Measurements from ENCODE around the gene SRL.
"Not testable (repeated sequence)": the region's sequence is repeated elsewhere in the genome, so short reads cannot be mapped to it uniquely, and the experiment has no call there.

Gene SRL

DNA sequence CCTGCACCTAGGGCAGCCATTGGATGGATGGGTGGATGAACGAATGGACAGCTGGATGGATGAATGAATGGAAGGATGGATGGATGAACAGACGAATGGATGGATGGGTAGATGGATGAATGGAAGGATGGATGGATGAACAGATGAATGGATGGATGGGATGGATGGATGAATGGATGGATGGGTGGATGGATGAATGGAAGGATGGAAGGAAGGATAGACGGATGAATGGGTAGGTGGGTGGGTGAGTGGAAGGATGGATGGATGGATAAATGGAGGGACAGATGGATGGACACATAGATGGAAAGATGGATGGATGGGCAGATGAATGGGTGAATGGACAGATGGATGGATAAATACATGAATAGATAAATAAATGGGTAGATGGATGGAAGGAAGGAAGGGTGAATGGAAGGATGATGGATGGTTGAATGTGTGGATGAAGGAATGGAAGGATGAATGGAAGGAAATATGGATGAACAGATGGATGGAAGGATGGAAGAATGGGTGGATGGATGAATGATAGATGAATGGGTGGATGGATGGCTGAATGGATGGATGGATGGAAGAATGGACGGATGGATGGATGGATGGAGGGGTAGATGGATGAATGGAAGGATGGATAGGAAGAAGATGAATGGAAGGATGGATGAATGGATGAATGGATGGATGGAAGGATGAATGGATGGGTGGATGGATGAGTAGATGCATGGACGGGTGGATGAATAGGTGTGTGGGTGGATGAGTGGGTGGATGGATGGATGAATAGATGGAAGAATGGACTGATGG is 15.4 kb downstream of the SRL start:
- DNase-seq (ENCODE audit: low read depth), result no peak

GRCh38 chr16:4225075-4225474 is 16.8 kb downstream of the SRL start:
- no peak for DNase-seq (ENCODE audit: low read depth)

GRCh38 chr16:4220358-4220757 is 21.5 kb downstream of the SRL start:
- no peak for DNase-seq (ENCODE audit: low read depth)

- no peak for DNase-seq (ENCODE audit: low read depth)
These were observed 23.7 kb downstream of the SRL start for GRCh38 chr16:4218202-4218601.

DNA sequence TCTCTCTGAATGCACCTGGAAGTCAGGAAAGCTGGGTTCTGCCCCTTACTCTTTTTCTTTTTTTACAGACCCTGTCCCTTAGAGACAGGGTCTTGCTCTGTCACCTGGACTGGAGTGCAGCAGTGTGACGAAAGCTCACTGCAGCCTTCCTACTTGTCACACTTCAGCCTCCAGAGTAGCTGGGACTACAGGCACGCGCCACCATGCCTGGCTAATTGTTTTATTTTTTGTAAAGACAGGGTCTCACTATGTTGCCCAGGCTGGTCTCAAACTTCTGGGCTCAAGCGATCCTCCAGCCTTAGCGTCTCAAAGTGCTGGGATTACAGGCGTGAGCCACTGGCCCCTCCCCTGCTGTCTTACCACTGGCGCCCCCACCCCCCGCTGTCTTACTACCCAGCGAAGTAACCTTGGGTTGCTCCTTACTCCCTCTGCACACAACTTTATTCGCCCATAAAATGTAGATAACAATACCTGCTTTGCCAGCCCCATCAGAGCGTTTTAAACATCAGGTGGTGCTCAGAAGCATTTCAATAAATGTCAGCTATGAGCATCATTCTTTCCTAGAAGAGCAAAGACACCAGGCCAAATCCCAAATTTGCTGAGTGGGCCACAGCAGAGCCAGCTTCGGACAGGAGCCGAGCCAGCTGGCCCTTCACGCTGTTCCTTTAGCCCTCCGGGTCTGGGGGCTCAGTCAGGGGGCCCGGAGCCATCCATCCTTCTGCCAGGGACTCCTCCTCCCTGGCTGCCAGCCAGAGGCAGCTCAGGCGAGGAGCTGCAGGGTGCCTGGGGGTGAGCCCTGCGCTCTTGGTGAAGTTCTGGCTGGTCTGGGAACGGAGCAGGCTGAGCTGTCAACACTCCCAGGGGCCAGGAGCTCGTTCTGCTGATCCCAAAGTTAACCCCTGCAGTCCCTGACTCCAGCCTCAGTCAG is 24.4 kb downstream of the SRL start:
- no peak for DNase-seq (ENCODE audit: low read depth)

DNA sequence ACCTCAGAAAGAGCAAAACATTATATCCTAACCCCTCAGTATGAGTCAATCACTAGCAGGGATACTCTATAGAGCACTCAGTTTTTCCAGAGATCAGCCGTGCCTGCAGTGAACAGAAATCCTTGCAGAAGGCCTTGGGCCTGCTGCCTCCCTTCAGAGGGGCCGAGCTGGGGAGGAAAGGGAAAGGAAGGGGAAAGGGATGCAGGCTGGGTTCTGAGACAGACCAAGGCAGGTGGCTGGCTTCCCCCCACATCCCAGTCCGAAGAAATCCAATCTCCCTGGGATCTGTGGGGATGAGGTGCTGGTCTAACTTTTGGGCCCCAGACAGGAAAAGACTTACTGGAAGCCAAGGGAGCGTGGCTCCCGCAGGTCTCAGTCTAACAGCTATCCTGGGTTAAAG is 25.3 kb downstream of the SRL start:
- no peak for DNase-seq (ENCODE audit: low read depth)

DNA sequence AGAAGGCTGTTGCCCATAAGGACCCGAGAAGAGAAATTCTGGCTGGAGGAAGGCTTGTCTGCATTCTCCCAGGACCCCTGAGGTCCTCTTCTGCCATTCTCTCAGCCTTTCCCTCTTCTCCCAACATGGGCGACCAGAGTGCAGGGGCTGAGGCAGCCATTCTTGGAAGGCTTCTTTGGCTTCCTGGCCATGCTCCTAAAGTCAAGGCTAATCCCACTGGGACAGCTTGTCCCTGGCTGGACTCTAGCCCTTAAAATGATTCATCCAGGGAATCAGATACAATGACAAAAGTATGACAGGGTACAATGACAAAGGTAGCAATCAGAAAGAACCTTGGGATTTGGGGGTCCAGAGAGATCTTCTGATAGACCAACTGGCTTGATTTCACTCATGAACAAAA is 26.8 kb downstream of the SRL start:
- DNase-seq (ENCODE audit: low read depth), result no peak

DNA sequence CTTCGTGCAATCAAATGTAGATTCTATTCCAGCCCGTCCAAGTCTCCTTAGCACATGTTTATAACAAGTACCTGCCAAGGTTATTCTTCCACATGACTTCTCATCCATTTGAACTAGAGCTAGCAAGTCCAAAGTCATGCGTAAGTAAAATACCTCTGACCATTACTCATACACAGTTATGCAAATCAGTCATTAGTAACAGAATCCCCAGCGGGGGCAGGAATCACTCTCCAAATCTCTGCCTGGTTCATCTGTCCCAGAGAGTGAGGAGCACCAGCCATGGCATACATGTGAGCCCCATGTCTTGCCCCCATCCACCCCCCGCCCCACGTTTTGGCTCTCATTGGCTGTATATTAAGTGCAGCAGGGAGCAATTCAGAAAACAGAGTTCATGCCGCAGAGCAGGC is 27.7 kb downstream of the SRL start:
- peak; percentile 91 for DNase-seq (ENCODE audit: low read depth)

GRCh38 chr16:4213737-4214136 is 28.1 kb downstream of the SRL start:
- peak; percentile 5 for DNase-seq (ENCODE audit: low read depth)

- peak; percentile 62 for DNase-seq (ENCODE audit: low read depth)
These were observed 29.0 kb downstream of the SRL start for GRCh38 chr16:4212934-4213296.

- DNase-seq (ENCODE audit: low read depth), result no peak
These were observed 29.5 kb downstream of the SRL start for GRCh38 chr16:4212211-4212933.

DNA sequence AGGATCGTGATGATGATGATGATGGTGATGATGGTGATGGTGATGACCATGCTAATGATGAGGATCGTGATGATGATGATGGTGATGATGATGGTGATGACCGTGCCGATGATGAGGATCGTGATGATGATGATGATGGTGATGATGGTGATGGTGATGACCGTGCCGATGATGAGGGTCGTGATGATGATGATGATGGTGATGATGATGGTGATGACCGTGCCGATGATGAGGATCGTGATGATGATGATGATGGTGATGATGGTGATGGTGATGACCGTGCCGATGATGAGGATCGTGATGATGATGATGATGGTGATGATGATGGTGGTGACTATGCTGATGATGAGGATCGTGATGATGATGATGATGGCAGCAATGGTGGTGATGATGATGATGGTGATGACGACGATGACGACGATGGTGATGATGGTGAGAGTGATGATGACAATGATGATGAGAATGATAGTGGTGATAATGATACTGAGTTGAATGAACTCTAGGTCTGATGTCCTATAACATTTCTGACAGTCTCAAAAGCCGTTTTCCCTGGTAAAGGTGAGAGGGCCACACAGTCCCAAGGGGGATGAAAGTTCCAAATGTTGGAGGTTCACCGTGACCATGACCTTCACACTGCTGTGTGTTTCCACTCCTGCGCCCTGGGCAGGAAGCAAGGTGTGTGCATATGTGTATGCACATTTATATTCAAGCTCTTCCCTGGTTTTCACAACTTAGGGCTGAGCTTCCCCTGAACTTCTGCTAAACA is 30.3 kb downstream of the SRL start:
- not testable (repeated sequence) for DNase-seq (ENCODE audit: low read depth)

GRCh38 chr16:4209666-4210065 is 32.2 kb downstream of the SRL start:
- DNase-seq (ENCODE audit: low read depth), result no peak

- DNase-seq (ENCODE audit: low read depth), result no peak
These were observed 33.5 kb downstream of the SRL start for GRCh38 chr16:4208341-4208751.

DNA sequence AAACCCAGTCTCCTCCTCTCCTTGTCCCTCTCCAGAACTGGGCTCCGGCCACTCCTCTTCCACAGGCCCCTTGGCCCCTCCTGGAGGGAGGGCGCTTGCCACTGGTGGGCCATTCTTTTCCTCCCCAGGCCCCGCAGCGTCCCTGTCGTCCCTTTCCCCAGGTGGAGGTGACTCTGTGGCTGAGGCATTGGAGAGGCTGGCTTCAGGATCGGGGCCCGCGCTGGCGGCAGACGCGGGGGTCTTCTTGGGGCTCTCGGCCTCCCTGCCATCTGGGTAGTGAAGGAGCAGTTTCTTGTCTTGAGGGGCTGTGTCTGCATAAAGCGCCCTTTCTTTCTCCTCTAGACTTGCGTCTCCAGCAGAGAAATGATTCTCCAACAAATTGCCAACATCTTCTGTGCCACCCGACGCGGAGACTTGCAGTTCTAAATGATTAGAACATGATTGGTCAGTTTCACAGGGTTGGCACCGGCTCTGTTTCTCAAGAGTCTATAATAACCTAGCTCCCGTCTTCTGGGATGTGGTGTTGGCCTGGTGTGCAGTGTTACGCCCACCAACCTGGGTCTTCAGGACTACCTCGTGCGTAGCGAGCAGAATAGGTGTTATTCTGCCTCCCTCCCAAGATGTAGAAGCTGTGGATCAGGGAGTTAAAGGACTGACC is 34.1 kb downstream of the SRL start:
- no peak for DNase-seq (ENCODE audit: low read depth)

DNA sequence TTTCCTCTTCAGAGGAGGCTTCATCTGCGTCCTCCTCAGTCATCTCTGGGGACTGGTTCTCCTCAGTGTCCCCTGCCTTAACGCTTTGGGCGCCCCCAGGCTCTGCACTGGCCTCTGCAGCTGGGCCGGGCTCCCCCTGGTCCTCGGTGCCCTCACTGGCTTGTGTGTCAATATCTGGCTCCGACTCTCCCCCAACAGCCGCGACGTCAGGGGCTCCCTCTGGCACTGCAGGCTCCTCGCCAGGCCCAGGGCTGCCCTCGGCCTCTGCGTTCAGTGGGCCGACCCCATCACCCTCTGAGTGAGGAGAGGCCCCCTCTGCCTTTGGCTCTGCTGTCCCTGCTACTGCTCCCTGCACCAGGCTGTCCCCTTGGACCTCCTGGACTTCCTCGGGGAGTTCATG is 34.7 kb downstream of the SRL start:
- DNase-seq (ENCODE audit: low read depth), result no peak

DNA sequence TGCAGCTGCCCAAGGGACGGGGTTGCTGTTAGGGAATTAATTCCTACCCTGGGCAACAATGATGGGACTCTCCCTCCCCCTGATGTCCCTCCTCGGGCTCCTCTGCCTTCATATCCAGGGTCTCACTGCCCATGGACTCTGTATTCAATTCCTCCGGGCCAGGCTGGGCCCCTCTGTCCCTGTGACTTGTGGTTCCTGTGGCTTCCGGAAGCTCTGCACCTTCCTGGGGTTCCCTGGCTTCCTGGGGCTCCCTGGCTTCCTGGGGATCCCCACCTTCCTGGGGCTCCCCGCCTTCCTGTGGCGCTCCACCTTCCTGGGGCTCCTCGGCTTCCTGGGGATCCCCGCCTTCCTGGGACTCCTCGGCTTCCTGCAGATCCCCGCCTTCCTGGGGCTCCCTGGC is 35.2 kb downstream of the SRL start:
- no peak for DNase-seq (ENCODE audit: low read depth)

GRCh38 chr16:4205971-4206370 is 35.9 kb downstream of the SRL start:
- no peak for DNase-seq (ENCODE audit: low read depth)

DNA sequence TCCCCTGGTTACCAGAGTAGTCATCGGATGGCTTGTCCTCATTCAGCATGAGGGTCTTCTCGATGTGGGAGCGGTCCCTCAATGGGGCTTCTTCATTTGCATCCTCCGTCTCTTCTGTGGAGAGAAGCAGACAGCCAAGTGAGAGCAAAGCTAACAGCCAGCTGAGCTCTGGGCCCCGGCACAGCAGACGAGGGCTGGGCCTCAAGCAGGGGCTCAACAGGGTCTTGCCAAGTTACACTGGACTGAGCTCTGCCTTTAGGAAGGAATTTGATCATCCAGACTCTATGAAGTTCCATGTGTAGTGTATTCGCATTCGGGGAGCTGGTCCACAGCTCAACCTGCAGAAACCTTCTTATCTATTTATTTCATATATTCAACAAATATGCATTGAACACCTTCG is 37.4 kb downstream of the SRL start:
- DNase-seq (ENCODE audit: low read depth), result no peak

GRCh38 chr16:4203748-4204147 is 38.1 kb downstream of the SRL start:
- no peak for DNase-seq (ENCODE audit: low read depth)

- DNase-seq (ENCODE audit: low read depth), result no peak
These were observed 39.1 kb downstream of the SRL start for GRCh38 chr16:4202615-4203345.
